SK-N-MC (cell line): ENCODE data around the gene MTMR8.

Experiments
- EZH2 ChIP-seq: fragments of 200-600 bp; sonication (generic); IDR thresholded peaks from one replicate; pipeline ENCODE4 v1.6.1; 2017; ENCODE audit warnings: antibody characterized with exemption
- POLR2AphosphoS5 ChIP-seq: IDR thresholded peaks from 2 replicates; pipeline ENCODE4 v1.6.1; 2012; ENCODE audit warnings: mild to moderate bottlenecking, low read depth, low read length, borderline replicate concordance

- TF ChIP-seq POLR2AphosphoS5 (no peak), EZH2 (no peak)
These were observed 33.1 kb upstream of the MTMR8 start for GRCh38 chrX:64428371-64428770.
